H1 (cell line): ENCODE data around the gene ILF3. TPM values are rescaled to one million over a fixed set of nuclear protein-coding genes. Genes with fewer than 3 reads are reported as not detected.

Experiments used
- CREB1 ChIP-seq: IDR thresholded peaks from 2 replicates; pipeline ENCODE4 v1.6.1; 2012; ENCODE audit warnings: inconsistent platforms
- HDAC6 ChIP-seq: IDR thresholded peaks from one replicate; pipeline ENCODE4 v1.7.1; 2012; ENCODE audit warnings: low read depth, mild to moderate bottlenecking, inconsistent platforms, low read length, moderate library complexity
- KDM4A ChIP-seq: IDR thresholded peaks from one replicate; pipeline ENCODE4 v1.7.1; 2012; ENCODE audit warnings: low read depth, mild to moderate bottlenecking, moderate library complexity, low read length, inconsistent platforms; ENCODE audit not compliant: severe bottlenecking
- POU5F1 ChIP-seq: IDR thresholded peaks from 2 replicates; pipeline ENCODE4 v1.6.1; 2011; ENCODE audit warnings: low read depth, mild to moderate bottlenecking, low read length, moderate library complexity
- SIX5 ChIP-seq: IDR thresholded peaks from 2 replicates; pipeline ENCODE4 v1.6.1; 2011; ENCODE audit warnings: mild to moderate bottlenecking, low read depth, low read length
- polyA plus RNA-seq, 7 experiments: library from polyadenylated mRNA; depleted of rRNA in 3 of 7; stranded (reverse) in 5 of 7; unstranded in 2 of 7; fragments of >200 nt in 5 of 7; fragments of 200-250 nt in 2 of 7; gene quantifications; 1 replicate in 5 of 7; 2 replicates in 1 of 7; 4 replicates in 1 of 7; pipeline versions ENCODE4 v1.2.1 to v1.2.3, GENCODE V29; 2011 to 2013; ENCODE audit warnings: missing spikeins in 2 of 7, mixed read lengths in 2 of 7
- total RNA-seq: library from RNA; stranded (reverse); fragmentation: NEBNext Ultra II Directional; extraction: Animal tissue kit (Norgen Biotek cat#: 25700); gene quantifications from 2 replicates; pipeline ENCODE4 v1.2.1, GENCODE V29; 2021

The ILF3 gene
- total and polyA plus RNA-seq, 2 of the 8 experiments (the other 6 are each of a cell fraction or from before 2014, with no cell fraction given), result 291 to 695 TPM

DNA sequence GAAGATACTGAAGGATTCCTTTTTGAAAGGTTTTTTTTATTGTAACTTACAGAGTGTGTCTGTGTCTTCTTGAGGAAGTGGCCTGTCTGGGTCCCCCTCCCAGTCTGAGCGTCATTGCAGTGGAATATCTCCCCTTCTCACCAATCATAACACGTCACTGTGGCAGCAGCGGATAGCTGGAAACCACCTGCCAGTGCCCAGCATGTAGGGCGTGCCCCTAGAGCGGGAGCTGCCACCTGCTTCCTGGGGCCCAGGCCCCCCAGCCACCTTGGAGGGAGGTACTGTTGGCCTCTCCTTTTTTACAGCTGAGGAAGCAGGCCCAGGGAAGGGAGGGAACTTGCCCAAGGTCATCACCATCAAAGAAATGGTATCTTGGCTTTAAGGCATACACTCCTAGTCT is 59.2 kb downstream of the ILF3 start (continued):
- no peak for TF ChIP-seq KDM4A
- TF ChIP-seq POU5F1, result no peak
- no peak for TF ChIP-seq HDAC6
- no peak for TF ChIP-seq CREB1
- no peak for TF ChIP-seq SIX5
